MCF 10A (cell line): ENCODE results near the gene ALOX12B. TPM values are rescaled to one million over a fixed set of nuclear protein-coding genes. Genes with fewer than 3 reads are reported as not detected.

Experiments used
- BruUV-seq: library from RNA; stranded (reverse); fragments of 400-500 nt; replicated peaks from 2 replicates; lab custom pipeline; 2021; lab: Mats Ljungman, UMichigan
- CTCF ChIA-PET: fragments of 300-600 bp; sonication (Branson Sonifier 250); formaldehyde crosslinking; extraction: SDS; loops from one replicate; lab custom pipeline; 2021; ENCODE audit warnings: antibody characterized with exemption, inconsistent platforms; lab: Yijun Ruan, JAX
- POLR2A ChIA-PET: fragments of 300-600, 350-650 bp; sonication (Branson Sonifier 250); formaldehyde crosslinking; extraction: SDS; loops from one replicate; lab custom pipeline; 2020; ENCODE audit warnings: antibody characterized with exemption, inconsistent platforms; lab: Yijun Ruan, JAX
- DNase-seq: peaks from one replicate; pipeline ENCODE4 v3.0.0-alpha.2; 2018; ENCODE audit not compliant: unreplicated experiment
- H3K27ac Mint-ChIP-seq: one replicate; pipeline ENCODE4 v1.8.0; 2022; ENCODE audit warnings: mild to moderate bottlenecking, low read depth, mixed read lengths; ENCODE audit not compliant: unreplicated experiment
- H3K27me3 Mint-ChIP-seq: one replicate; pipeline ENCODE4 v1.8.0; 2022; ENCODE audit warnings: mixed read lengths; ENCODE audit not compliant: insufficient read depth, unreplicated experiment
- H3K36me3 Mint-ChIP-seq: one replicate; pipeline ENCODE4 v1.8.0; 2022; ENCODE audit warnings: mild to moderate bottlenecking, moderate library complexity, mixed read lengths; ENCODE audit not compliant: insufficient read depth, unreplicated experiment
- H3K4me1 Mint-ChIP-seq: one replicate; pipeline ENCODE4 v1.8.0; 2022; ENCODE audit warnings: mixed read lengths; ENCODE audit not compliant: insufficient read depth, unreplicated experiment
- H3K4me3 Mint-ChIP-seq: one replicate; pipeline ENCODE4 v1.8.0; 2022; ENCODE audit warnings: mild to moderate bottlenecking, moderate library complexity, mixed read lengths; ENCODE audit not compliant: unreplicated experiment
- H3K9me3 Mint-ChIP-seq: one replicate; pipeline ENCODE4 v1.8.0; 2022; ENCODE audit warnings: mixed read lengths; ENCODE audit not compliant: unreplicated experiment
- CTCF ChIP-seq: fragments of 200-600 bp; IDR thresholded peaks from one replicate; pipeline ENCODE4 v1.8.0; 2022; ENCODE audit warnings: antibody characterized with exemption, mild to moderate bottlenecking; ENCODE audit not compliant: unreplicated experiment
- intact Hi-C: fragments of 100-400 bp; cut with micrococcal nuclease; formaldehyde crosslinking; loops from 2 replicates; pipeline ENCODE4 v1.14.1; 2022
- total RNA-seq: library from RNA; stranded (reverse); gene quantifications from 2 replicates; pipeline ENCODE4 v1.2.3, GENCODE V29; 2022

ALOX12B gene
- total RNA-seq, 1 experiment from 2014 or later = 1.3 TPM

GRCh38 chr17:8039611-8040168 is 47.8 kb downstream of the ALOX12B start:
- CTCF ChIA-PET = interaction anchor here (1.1 to 7.3 kb wide), 5 partner anchors 9 to 107 kb away, joined by 3 to 167 read pairs (median 28); no protein-coding TSS in a partner anchor
- Mint-ChIP-seq H3K4me3 (peak overlapping the region; percentile 82), H3K36me3 (peaks cover 31% of the 10 kb centered on the region), H3K27me3 (no peaks in the 10 kb centered on the region), H3K9me3 (peaks cover 6% of the 10 kb centered on the region), H3K27ac (peak overlapping the region; percentile 95), H3K4me1 (peaks cover 23% of the 10 kb centered on the region)
- intact Hi-C loops = loop anchor here (2.0 to 5.0 kb wide), 2 partner anchors 107 to 177 kb away; partner anchors contain the start of genes CNTROB and TRAPPC1
- DNase-seq = no peak
- TF ChIP-seq CTCF = no peak
- no TSS peak for BruUV-seq
- POLR2A ChIA-PET = interaction anchor here (2.0 to 5.5 kb wide), 7 partner anchors 9 to 124 kb away, joined by 9 to 155 read pairs (median 15); partner anchors contain the start of genes CNTROB, RNF227 and TRAPPC1

- Mint-ChIP-seq H3K27ac (peak within 1 kb of the TSS; percentile 95), H3K4me3 (peak within 1 kb of the TSS; percentile 82), H3K36me3 (peaks cover 30% of the 10 kb centered on the region), H3K27me3 (no peaks in the 10 kb centered on the region), H3K4me1 (peaks cover 23% of the 10 kb centered on the region), H3K9me3 (peaks cover 6% of the 10 kb centered on the region)
- POLR2A ChIA-PET = interaction anchor here (0.6 to 5.5 kb wide), 5 partner anchors 9 to 424 kb away, joined by 3 to 155 read pairs (median 14); partner anchors contain the start of gene FXR2
- DNase-seq = peak; percentile 58
- intact Hi-C loops = no loop called here
- TSS peak; percentile 53 for BruUV-seq
- no peak for TF ChIP-seq CTCF
- CTCF ChIA-PET = interaction anchor here (1.1 to 7.3 kb wide), 4 partner anchors 20 to 106 kb away, joined by 3 to 167 read pairs (median 17); no protein-coding TSS in a partner anchor
These were observed 48.4 kb downstream of the ALOX12B start, which contains the start of gene ALOX15B for GRCh38 chr17:8038954-8039610. TSS of gene ALOX15B (plus strand) at chr17:8039059. CDS start at chr17:8039156, 97 bp downstream.

GRCh38 chr17:8032442-8032841 is 55.1 kb downstream of the ALOX12B start:
- no peaks in the 10 kb centered on the region for H3K27me3 Mint-ChIP-seq
- no peak for DNase-seq
- peaks cover 9% of the 10 kb centered on the region for H3K36me3 Mint-ChIP-seq
- POLR2A ChIA-PET = interaction anchor here (0.6 to 9.2 kb wide), 7 partner anchors 9 to 385 kb away, joined by 3 to 82 read pairs (median 3); no protein-coding TSS in a partner anchor
- TF ChIP-seq CTCF = no peak
- H3K9me3 Mint-ChIP-seq = peaks cover 2% of the 10 kb centered on the region
- CTCF ChIA-PET = interaction anchor here (0.6 to 6.1 kb wide), 5 partner anchors 9 to 169 kb away, joined by 3 to 35 read pairs (median 5); no protein-coding TSS in a partner anchor
- no peak overlapping the region for H3K4me3 Mint-ChIP-seq
- H3K27ac Mint-ChIP-seq = peak overlapping the region; percentile 72
- peaks cover 27% of the 10 kb centered on the region for H3K4me1 Mint-ChIP-seq
- no TSS peak for BruUV-seq
- intact Hi-C loops = no loop called here

- Mint-ChIP-seq H3K27me3 (no peaks in the 10 kb centered on the region), H3K4me3 (no peak overlapping the region), H3K9me3 (no peaks in the 10 kb centered on the region), H3K27ac (peak overlapping the region; percentile 72), H3K4me1 (peaks cover 26% of the 10 kb centered on the region), H3K36me3 (peaks cover 6% of the 10 kb centered on the region)
- BruUV-seq = no TSS peak
- no peak for DNase-seq
- ChIA-PET POLR2A (interaction anchor here (0.6 to 9.2 kb wide), 6 partner anchors 9 to 704 kb away, joined by 3 to 82 read pairs (median 4); no protein-coding TSS in a partner anchor), CTCF (interaction anchor here (0.7 to 6.1 kb wide), 7 partner anchors 9 to 169 kb away, joined by 3 to 35 read pairs (median 5); no protein-coding TSS in a partner anchor)
- intact Hi-C loops = no loop called here
- no peak for TF ChIP-seq CTCF
These were observed 55.6 kb downstream of the ALOX12B start for GRCh38 chr17:8031950-8032349.
